H1 (cell line): Measurements from ENCODE around the gene VGF.
A peak's percentile ranks its signal among the peaks of the same experiment; 100 is the strongest.

Experiments
- BRCA1 ChIP-seq: IDR thresholded peaks from 2 replicates; pipeline ENCODE4 v1.6.1; 2012; ENCODE audit warnings: low read depth, low read length, improper control_type of control experiment
- CEBPB ChIP-seq: IDR thresholded peaks from 2 replicates; pipeline ENCODE4 v1.6.1; 2012; ENCODE audit warnings: low read depth, low read length
- CHD2 ChIP-seq: IDR thresholded peaks from 2 replicates; pipeline ENCODE4 v1.6.1; 2012; ENCODE audit warnings: low read length, improper control_type of control experiment
- EZH2 ChIP-seq: fragments of 200-600 bp; sonication (generic); IDR thresholded peaks from 2 replicates; pipeline ENCODE4 v1.7.1; 2012; ENCODE audit warnings: low read depth, mild to moderate bottlenecking, moderate library complexity, low read length, inconsistent platforms; ENCODE audit not compliant: severe bottlenecking
- JUN ChIP-seq: IDR thresholded peaks from 2 replicates; pipeline ENCODE4 v1.6.1; 2011; ENCODE audit warnings: low read depth, mild to moderate bottlenecking, improper control_type of control experiment, low read length
- JUND ChIP-seq: IDR thresholded peaks from 2 replicates; pipeline ENCODE4 v1.6.1; 2011; ENCODE audit warnings: mild to moderate bottlenecking, improper control_type of control experiment, low read length
- RBBP5 ChIP-seq: IDR thresholded peaks from 2 replicates; pipeline ENCODE4 v1.7.1; 2012; ENCODE audit warnings: low read depth, mild to moderate bottlenecking, inconsistent platforms, low read length, moderate library complexity, borderline replicate concordance
- SIN3A ChIP-seq, 2 experiments: IDR thresholded peaks in 1 of 2; conservative IDR thresholded peaks in 1 of 2; 2 replicates each; pipeline ENCODE4 v1.6.1; 2011 to 2012; ENCODE audit warnings: low read length in 2 of 2, improper control_type of control experiment in 1 of 2, low read depth in 1 of 2, mild to moderate bottlenecking in 1 of 2
- TAF1 ChIP-seq: IDR thresholded peaks from 2 replicates; pipeline ENCODE4 v1.6.1; 2011; ENCODE audit warnings: mild to moderate bottlenecking, low read depth, low read length
- TF ChIP-seq, protein P1 (sequence below), 3 experiments: IDR thresholded peaks; 1 replicate in 2 of 3; 2 replicates in 1 of 3; pipeline versions ENCODE4 v1.5.1 to v1.6.1; 2011; ENCODE audit warnings: low read length in 3 of 3, mild to moderate bottlenecking in 3 of 3, inconsistent platforms in 2 of 3, low read depth in 1 of 3, moderate library complexity in 1 of 3; ENCODE audit not compliant: insufficient read depth in 1 of 3; ENCODE audit errors: control extremely low read depth in 1 of 3
- TF ChIP-seq, protein P2 (sequence below): IDR thresholded peaks from 2 replicates; pipeline ENCODE4 v1.6.1; 2012; ENCODE audit warnings: inconsistent platforms

DNA sequence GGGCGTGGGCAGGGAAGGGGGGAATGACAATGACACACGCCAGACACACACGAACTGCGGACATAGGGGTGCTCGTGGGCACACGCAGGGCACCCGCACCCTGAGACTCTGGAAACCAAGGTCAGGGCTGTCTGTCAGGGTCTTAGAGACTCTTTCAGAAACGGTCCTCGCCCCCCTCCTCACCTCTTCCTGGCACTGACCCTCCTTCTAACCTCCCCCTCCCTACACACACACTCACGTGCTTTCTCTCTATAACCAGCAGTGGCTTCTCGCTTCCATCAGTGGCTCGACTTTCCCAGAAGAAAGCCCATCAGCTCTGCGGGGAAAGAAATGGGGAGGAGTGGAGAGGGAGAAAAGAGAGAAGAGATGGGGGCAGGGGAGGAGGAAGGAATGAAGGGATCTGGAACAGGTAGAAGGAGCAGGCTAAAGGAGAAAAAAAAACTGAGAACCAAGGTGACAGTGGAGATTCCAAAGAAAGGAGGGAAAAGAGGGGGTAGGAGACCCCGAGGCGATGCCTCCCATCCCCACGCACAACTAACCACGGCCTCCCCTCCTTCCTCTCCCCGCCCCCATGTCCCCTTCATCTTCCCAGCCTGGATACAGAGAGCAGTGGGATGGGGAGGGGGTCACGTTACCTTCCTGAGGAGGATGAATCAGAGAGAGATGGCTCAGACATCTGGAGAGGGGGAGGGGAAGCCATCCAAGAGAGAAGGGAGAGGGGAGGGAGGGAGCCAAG is 1.7 kb upstream of the VGF start:
- no peak for TF ChIP-seq CEBPB
- peak; percentile 42 to 72; a peak in 2 of 4 replicates for TF ChIP-seq SIN3A (conservative IDR thresholded peaks at IDR 0.05 in 1 of 2, IDR thresholded peaks at IDR 0.05 in 1 of 2; ENCODE audit: low read depth in 1 of 2, low read length in 2 of 2)
- TF ChIP-seq EZH2: peak; percentile 5
- TF ChIP-seq JUN: no peak
- no peak for TF ChIP-seq CHD2
- TF ChIP-seq RBBP5: no peak
- TF ChIP-seq, protein P1, sequence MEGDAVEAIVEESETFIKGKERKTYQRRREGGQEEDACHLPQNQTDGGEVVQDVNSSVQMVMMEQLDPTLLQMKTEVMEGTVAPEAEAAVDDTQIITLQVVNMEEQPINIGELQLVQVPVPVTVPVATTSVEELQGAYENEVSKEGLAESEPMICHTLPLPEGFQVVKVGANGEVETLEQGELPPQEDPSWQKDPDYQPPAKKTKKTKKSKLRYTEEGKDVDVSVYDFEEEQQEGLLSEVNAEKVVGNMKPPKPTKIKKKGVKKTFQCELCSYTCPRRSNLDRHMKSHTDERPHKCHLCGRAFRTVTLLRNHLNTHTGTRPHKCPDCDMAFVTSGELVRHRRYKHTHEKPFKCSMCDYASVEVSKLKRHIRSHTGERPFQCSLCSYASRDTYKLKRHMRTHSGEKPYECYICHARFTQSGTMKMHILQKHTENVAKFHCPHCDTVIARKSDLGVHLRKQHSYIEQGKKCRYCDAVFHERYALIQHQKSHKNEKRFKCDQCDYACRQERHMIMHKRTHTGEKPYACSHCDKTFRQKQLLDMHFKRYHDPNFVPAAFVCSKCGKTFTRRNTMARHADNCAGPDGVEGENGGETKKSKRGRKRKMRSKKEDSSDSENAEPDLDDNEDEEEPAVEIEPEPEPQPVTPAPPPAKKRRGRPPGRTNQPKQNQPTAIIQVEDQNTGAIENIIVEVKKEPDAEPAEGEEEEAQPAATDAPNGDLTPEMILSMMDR (IDR thresholded peaks at IDR 0.05; ENCODE audit: control extremely low read depth in 1 of 3, insufficient read depth in 1 of 3, low read depth in 1 of 3, low read length in 3 of 3): no peak
- no peak for TF ChIP-seq TAF1
- TF ChIP-seq JUND: peak; percentile 15; the same call in 1 of the 2 replicates
- TF ChIP-seq, protein P2, sequence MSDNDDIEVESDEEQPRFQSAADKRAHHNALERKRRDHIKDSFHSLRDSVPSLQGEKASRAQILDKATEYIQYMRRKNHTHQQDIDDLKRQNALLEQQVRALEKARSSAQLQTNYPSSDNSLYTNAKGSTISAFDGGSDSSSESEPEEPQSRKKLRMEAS: peak; percentile 43; the same call in 1 of the 2 replicates
- TF ChIP-seq BRCA1: no peak
